HG03135 (cell line): ENCODE measurements around the gene HCK.

Source experiments
- ATAC-seq: cut with Tn5 transposase; IDR thresholded peaks from one replicate; pipeline ENCODE4 v1.9.1; 2021; ENCODE audit warnings: mild to moderate bottlenecking, moderate library complexity; ENCODE audit not compliant: unreplicated experiment

Gene HCK

DNA sequence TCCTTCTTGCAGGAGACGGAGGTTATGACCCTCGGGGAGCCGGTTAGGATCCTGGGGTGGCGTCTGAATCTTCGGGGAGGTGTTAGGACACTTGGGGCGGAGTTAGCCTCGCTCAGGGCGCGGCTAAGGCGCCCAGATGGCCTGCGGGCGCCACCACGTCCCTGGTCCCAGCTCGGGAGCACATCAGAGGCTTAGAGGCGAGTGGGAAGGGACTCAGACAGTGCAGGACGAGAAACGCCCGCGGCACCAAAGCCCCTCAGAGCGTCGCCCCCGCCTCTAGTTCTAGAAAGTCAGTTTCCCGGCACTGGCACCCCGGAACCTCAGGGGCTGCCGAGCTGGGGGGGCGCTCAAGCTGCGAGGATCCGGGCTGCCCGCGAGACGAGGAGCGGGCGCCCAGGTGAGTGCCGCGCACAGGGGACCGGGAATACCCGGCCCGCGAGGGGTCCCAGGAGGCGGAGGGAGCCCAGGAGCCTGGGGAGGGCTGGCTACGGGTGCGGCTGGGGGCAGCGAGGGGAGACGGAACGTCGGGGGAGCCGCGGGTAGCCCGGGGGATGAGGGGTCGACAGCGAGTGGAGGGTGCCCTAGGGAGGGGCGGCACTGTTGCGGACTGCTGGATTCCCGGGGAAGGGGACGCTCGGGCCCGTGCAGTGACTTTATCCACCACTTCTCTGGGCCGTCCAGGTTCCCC lies at the start of gene HCK:
TSS of gene HCK (plus strand) at position 153 of the 688 bp plus-strand sequence.
- ATAC-seq: no peak

DNA sequence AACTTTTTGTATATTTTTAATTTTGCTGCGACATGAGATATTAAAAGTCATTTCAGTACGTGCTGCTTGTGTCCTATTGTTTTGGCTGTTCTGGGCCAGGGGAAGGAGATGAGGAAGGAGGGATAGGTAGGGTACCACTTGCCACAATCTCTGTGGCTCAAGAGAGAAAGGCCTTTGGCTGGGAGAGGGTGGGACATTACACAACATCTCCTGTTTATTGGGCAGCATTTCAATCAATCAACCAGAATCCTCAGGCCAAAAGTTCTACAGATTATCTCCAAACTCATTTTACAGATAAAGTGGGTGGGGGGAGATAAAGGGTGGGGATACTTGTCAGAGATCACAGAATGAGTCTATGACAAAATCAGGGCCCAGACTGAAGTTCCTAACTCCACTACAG lies 48.7 kb upstream of the HCK start:
- ATAC-seq: no peak

DNA sequence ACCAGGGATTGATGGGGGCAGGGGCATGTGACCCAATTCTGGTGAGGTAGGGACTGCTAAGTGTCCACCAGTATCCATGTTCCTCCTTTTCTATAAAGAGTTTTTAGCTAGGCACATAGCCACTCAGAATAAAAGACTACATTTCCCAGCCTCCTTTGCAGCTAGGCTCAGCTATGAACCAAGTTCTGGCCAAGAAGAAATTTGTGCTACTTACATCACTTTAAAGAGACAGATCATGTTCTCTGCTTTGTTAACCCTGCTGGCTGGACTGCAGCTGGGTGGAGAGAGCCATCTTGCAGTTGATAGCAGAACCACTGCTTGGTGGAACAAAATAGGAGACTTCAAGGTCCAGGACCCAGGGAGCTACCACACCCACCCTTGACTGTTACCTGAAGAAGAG lies 47.1 kb upstream of the HCK start:
- no peak for ATAC-seq

DNA sequence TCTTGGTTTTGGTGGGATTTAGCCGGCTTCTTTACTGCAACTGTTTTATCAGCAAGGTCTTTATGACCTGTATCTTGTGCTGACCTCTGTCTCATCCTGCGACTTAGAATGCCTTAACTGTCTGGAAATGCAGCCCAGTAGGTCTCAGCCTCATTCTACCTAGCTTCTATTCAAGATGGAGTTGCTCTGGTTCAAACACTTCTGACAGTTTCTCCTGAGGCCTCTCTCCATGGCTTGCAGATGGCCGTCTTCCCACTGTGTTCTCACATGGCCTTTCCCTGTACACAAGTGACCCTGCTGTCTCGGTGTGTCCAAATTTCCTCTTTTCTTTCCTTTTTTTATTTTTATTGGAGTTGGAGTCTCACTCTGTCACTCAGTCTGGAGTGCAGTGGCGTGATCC lies 46.0 kb upstream of the HCK start:
- no peak for ATAC-seq

DNA sequence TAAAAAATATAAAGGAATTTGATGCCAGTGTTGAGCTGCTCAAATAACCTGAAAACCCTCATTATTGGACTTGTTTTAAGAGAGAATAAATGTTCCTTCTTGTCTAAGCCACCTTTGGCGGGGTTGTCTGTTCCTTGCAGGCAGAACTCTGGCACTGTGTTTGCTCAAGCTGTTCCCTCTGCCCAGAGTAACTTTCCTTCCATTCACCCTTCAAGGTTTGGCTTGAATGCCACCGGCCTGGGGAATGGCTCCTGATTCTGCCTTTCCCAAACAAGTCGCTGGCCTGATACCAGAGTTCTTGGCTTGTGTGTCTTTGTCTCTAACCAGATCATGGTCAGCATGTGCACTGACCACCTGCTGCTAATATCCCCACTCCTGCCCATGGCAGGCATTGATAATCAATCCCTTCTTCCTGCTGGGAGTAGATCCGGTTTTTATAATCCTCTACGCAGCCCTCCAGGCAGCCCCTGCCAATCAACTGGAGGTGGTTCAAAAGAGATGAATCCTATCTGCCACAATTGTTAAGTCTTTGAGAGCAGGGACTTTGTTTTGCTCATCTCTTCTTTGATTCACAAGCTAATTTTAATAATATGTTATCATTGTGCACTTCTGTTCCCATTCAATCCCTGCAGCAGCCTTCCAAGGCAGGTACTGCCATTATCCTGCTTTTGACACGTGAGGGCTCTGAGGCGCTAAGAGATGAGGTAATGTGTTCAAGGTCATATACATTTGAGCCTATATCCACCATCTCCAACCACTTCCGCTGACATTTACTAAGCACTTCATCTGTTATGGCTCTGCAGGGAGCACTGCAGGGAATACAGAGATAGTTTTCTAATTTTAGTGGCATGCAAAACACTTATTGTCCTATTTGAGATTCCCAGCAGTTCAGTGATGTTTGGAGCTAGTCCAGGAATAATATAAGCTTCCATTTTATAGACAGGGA lies 44.9 kb upstream of the HCK start:
- no peak for ATAC-seq

DNA sequence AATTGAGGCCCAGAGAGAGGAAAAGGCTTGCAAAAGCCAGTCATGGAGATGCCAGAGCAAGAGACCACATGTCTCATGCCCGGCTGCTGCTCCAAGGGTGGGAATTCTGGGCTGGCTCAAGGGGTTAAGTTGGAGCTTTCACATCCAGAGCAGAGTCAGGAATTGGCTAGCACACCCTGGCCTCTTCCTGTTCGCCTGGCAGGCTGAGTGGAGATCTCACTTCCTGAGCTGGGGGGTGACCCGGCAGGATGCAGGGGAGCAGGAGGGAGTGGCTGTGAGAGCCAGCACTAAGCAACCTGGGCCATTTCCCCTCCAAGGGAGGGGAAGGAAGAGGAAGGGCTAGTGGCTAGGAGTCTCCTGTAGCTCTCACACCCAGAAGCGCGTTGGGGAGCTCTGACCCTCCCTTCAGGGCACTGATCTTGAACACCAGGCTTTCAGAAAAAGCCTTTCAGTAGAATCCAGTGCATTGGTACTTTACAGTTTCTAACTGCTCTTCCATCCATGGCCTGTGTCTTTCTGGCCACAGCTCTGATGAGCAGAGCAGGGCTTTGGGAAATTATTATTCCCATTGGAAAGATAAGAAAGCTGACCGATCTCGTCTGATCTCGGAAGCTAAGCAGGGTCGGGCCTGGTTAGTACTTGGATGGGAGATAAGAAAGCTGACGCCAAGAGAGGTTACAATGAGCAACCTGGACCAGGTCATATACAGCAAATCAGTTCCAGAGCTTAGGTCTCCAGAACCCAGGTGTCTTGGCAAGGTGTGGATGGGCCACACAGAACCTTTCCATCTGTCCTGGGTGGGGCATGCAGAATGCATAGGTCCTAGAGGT lies 44.0 kb upstream of the HCK start:
- ATAC-seq: no peak

DNA sequence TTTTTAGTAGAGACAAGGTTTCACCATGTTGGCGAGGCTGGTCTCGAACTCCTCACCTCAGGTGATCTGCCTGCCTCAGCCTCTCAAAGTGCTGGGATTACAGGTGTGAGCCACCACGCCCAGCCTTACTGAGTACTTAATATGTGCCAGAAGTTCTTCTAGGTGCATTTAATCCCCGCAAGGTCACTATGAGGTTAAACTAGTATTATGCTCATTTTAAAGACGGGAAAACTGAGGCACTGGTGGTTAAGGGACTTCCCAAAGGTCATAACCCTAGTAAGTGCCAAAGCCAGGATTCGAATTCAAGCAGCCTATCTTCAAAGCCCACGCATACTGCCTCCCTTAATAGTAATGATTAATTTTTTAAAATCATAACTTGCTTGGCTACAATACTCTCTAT lies 42.5 kb upstream of the HCK start:
- ATAC-seq: no peak

DNA sequence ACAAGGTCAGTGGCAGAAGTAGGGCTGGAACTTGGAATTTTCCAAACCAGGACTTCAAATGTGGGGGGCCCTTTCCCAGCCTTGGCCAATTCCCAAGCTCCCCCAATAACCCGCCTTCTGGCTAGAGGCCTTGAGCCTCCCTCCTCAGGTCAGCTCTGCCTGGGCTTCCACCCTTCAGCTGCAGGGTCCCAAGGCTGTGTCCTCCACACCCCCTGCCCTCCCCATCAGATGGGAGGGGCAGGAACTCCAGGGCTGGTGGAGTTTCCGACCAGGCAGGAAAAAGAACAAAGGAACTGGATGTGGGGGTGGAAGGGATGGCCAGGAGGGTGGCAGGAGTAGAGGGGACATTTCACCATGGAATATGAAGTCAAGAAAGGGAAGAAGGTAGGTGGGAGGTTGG lies 41.9 kb upstream of the HCK start, which contains the start of gene CCM2L:
TSS of gene CCM2L (plus strand) at position 338 of the 400 bp plus-strand sequence. CDS start at position 355, 17 bp downstream.
- no peak for ATAC-seq

DNA sequence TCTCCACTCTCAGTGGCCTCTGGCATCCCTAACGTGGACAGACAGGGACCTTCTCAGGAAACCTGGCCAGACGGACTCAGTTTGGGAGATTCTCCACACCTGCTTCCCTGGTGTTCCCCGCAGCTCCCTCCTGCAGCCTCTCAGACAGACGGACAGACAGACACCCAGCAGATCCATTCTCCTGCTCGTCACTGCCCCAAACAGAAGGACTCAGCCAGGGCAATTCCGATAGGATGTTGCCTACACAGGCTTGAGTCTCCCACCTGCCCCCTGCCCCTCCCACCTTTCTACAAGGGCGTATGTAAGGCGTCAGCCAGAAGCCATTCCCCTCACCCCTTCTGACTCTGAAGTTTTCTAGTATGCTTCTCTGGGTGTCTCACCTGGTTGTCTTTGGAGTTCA lies 41.4 kb upstream of the HCK start:
- no peak for ATAC-seq

DNA sequence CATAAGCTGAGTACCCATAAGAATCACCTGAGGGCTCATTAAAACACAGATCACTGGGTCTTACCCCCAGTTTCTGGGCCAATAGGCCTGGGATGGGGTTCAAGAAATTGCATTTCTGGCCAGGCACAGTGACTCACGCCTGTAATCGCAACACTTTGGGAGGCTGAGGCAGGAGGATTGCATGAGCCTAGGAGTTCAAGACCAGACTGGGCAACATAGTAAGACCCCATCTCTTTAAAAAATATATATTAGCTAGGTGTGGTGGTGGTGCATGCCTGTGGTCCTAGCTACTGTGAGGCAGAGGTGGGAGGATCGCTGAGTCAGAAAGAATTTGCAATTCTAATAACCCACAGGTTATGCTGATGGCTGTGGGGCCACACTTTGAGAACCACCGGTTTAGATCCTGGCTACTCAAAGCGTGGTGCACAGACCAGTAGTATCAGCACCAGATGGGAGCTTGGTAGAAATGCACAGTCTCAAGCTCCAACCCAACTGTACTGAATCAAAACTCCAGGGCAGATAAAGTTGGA lies 39.8 kb upstream of the HCK start:
- ATAC-seq: no peak

DNA sequence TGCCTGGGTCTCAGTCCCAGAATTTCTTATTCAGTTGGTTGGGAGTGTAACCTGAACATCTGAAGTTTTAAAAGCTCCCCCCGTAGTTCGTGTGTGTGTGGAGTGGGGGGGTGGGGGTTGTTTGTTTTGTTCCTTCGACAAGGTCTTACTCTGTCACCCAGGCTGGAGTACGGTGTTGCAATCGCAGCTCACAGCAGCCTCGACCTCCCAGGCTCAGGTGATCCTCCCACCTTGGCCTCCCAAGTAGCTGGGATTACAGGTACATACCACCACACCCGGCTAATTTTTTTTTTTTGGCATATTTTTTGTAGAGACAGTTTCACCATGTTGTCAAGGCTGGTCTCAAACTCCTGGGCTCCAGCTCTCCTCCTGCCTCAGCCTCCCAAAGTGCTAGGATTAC lies 38.7 kb upstream of the HCK start:
- no peak for ATAC-seq

DNA sequence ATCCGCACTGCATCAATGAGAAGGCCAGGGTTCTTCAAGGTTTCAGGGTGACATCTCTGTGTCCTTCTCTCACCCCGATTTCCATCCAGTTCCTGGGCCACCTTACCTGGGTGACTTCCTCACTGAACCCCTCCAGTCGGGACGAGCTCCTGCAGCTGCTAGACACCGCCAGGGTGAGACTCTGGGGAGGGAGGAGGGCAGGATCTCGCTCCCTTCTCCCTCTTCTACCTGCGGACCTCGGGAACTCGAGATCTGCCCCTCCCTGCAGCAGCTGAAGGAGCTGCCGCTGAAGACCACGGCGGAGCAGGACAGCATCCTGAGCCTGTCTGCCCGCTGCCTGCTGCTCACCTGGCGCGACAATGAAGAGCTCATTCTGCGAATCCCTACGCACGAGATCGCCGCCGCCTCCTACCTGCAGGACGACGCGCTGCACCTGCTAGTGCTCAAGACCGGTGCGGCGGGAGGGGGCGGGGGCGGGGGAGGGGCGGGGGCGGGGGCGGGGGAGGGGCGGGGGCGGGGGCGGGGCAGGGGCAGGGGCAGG lies 34.3 kb upstream of the HCK start:
- no peak for ATAC-seq

DNA sequence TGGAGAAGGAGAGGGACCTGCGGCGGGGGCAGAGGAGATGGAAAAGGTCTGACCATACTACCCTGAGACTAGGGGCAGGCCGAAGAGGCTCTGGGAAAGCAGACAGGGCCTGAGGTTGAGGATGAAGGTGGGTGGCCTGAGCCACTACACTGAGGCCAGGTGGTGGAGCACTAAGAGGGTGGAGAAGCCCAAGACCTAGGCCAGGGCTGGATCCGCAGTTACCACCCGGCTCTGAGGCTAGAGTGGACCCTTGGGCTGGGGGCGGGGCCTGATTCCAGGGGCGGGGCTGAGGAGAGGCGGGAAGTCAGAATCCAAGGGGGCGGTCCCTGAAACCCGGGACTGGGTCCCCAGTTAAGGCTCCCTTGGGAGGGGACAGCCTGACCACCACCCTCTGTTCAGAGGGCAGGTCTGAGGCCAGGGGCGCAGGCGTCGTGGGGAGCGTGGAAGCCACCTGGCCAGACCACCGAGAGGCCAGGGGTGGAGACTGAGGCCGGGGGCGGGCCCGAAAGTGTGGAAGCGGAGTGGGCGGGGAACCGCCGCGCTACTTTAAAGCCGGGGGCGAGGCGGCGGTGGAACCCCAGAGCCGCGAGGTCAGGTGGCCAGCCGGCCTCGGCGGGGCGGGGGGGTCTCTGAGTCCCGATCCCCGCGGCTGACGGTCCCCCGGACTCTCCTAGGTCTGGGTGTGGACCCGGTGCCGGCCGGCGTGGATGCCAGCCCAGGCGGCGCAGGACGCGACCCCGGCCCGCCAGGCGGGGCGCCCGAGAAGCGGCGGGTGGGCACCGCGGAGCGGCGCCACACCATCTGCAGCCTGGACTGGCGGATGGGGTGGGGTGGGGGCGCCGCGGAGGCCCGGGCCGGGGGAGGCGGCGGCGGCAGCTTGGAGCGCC lies 33.5 kb upstream of the HCK start:
- no peak for ATAC-seq

DNA sequence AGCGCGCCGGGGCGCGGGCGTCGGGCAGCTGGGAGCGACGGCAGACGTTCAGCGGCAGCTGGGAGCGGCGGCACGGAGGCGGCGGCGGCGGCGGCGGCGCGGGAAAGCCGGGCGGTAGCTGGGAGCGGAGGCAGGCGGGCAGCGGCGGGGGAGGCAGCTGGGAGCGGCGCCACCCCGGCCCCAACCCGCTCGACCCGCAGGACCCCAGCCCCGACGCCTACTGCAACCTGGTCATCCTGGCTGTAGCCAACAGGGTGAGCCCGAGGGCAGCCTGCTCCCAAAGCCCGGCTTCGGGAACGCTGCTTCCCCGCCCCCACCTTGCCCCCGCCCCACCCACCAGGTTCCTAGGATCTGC lies 32.9 kb upstream of the HCK start:
- no peak for ATAC-seq

DNA sequence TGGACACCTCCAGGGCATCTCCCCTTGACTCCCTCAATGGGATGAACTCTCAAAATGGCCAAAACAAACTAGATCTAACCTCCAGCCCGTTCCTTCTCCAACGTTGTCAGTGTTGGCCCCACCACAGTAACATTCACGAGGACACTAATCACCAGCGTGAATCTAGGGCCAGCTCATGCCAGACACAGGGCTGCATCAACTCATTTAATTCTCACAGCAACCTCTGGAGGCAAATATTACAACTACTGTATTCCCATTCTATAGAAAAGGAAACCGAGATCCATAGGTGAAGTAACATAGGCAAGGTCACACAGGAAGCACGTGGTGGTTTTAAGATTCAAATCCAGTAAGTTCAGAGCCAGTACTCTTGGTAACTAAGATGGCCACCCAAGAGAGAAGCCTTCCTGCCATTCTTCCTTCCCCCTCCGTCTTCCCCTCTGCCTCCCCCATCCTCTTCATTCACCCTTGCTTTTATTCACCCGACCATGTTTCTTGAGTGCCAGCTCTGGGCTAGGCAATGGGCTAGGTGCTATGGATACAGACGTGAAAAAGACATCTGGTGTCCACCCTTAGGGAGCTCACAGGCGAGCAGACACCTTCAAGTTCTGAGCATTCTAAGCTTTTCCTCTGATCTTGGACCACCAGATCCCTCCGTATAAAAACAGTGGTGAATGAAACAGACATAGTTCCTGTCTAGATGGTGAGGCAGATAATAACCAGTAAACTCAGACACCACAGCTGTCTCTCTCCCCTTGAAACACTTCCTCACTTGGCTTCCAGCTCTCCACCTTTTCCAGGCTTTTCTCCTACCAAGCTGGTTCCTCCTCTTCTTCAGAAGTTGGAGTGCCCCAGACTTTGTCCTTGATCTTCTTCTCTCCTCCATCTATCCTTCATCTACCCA lies 32.2 kb upstream of the HCK start:
- no peak for ATAC-seq

DNA sequence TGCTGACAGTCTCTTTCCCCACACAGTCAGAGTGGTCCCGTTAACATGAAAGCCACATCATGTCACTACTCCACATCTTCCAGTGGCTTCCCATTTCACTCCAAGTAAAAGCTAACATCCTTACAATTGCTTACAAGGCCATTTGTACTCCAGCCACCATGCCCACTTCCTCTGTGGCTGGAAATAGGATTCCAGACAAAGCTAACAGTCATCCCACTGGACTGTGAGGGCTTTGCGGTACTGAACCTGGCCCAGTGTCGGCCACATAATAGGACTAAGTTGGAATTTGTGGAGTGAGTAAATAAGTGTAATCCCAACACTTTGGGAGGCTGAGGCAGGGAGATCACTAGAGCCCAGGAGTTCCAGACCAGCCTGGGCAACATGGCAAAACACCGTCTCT lies 31.0 kb upstream of the HCK start:
- no peak for ATAC-seq

DNA sequence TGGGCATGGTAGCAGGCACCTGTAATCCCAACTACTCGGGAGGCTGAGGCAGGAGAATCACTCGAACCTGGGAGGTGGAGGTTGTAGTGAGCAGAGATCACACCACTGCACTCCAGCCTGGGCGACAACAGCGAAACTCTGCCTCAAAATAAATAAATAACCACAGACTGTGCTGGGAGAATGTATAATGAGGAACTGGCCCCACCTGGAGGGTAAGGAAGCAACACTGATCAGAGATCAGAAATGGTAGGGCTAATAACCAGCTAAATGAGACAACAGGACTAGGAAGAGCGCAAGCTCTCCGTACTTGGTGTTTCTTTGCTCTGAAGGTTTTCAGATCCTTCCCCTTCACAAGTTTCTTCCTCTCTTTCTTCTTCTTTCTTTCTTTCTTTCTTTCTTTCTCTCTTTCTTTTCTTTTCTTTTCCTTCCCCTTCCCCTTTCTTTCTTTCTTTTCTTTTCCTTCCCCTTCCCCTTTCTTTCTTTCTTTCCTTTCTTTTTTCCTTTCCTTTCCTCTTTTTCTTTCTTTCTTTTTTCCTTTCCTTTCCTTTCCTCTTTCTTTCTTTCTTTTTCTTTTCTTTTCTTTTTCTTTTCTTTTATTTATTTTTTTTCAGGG lies 27.3 kb upstream of the HCK start:
- ATAC-seq: no peak

DNA sequence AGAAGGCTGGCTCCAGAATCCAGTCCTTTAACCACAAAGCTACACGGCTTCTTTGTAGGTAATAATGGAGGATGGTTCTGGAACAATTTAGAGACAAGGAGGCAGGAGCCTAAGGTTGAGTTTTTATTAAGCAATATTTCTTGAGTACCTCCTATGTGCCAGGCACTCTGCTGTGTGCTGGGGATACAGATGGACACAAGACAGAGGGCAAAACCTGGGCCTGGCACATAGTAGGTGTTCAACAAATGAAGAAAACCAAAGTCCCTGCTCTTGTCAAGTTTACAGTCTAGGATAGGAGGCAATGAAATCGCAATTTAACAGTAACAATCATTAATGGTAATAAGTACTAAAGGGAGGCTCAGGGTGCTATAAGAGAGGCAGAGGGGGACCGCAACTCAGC lies 24.4 kb upstream of the HCK start:
- ATAC-seq: no peak
